ENCODE data around the gene CEP350.

DNA sequence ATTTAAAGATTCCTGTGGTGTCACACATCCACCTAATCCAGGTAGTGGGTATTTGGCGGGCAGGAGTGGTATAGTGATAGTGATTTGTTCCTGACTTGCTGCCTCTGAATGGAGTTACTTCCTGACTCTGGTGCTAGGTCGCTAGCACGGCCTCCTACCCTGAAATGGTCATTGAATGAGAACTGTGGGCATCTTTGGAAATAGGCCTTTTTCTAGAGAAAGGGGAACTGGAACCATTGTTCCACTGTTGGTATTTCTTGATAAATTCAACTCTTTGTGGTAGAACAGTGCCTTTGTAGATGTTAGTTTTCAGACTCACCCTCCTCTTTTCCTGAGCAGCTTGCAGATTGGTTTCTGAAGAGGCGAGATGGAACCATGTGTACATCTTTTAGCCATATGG lies 201.6 kb downstream of the CEP350 start:
- TF ChIP-seq EZH2phosphoT487 (IDR thresholded peaks at IDR 0.05; ENCODE audit: borderline replicate concordance, low read length) (no peak), EZH2 (IDR thresholded peaks at IDR 0.05; ENCODE audit: low read length, unreplicated experiment) (no peak)
- TF ChIP-seq, protein P1, sequence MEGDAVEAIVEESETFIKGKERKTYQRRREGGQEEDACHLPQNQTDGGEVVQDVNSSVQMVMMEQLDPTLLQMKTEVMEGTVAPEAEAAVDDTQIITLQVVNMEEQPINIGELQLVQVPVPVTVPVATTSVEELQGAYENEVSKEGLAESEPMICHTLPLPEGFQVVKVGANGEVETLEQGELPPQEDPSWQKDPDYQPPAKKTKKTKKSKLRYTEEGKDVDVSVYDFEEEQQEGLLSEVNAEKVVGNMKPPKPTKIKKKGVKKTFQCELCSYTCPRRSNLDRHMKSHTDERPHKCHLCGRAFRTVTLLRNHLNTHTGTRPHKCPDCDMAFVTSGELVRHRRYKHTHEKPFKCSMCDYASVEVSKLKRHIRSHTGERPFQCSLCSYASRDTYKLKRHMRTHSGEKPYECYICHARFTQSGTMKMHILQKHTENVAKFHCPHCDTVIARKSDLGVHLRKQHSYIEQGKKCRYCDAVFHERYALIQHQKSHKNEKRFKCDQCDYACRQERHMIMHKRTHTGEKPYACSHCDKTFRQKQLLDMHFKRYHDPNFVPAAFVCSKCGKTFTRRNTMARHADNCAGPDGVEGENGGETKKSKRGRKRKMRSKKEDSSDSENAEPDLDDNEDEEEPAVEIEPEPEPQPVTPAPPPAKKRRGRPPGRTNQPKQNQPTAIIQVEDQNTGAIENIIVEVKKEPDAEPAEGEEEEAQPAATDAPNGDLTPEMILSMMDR (conservative IDR thresholded peaks at IDR 0.05; ENCODE audit: low read depth, low read length), result no peak

All from PC-3 (cell line).